Stimulated activated CD8-positive, alpha-beta memory T cell treated with anti-CD3 and anti-CD28 coated beads, Interleukin-4, amount 100 ng/mL, for 24 hours (primary cell): Measurements from ENCODE around the gene NFASC.

Experiments used
- DNase-seq: peaks from one replicate; pipeline ENCODE4 v3.0.0-alpha.2; 2020; ENCODE audit warnings: low read depth

Gene NFASC

DNA sequence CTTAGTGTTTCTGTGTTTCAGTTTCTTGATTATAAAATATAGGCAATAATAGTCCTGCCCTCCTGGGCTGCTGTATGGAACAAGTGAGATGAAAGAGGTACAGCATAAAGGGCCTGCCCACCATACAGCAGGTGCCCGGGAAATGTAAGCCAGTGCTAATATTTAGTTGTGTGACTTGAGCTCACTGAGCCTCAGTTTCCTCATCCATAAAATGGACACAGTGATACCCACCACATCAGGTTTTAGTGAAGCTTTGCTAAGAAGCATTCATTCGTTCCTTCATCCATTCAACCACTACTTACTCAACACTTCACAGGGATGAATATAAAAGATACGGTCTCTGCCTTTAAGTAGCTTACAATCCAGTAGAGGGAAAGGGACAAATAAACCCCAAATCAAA, 192.2 kb downstream of the NFASC start:
- DNase-seq, result no peak

DNA sequence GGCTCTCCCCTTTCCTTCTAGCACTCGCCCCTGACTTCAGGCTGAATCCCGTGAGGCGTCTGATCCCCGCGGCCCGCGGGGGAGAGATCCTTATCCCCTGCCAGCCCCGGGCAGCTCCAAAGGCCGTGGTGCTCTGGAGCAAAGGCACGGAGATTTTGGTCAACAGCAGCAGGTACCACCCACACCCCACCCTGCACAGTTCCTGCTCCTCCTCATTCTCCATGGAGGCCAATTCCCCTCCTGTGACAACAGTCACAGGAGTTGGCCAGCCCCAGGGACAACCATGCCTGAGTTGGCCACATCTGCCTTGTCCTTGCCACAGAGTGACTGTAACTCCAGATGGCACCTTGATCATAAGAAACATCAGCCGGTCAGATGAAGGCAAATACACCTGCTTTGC, 193.6 kb downstream of the NFASC start:
- DNase-seq, result no peak

DNA sequence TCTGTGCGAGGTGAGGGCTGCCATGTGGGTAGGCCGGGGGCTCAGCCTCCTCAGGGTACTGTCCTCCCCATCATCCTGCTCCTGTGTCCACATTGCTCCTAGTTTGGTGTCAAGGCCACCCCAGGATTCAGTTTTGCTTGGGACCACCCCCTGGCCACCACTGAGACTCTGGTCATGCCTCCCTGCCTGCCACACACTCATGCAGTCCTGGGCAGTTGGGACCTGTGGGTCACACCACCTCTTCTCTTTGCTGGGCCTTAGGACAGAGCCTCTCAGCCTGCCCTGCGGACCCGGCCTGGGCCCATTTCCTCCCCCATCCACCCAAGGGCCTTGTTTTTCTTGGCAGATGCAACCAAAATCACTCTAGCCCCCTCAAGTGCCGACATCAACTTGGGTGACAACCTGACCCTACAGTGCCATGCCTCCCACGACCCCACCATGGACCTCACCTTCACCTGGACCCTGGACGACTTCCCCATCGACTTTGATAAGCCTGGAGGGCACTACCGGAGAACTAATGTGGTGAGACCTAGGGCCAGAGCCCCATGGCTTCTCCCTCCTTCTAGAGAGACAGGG, 194.2 kb downstream of the NFASC start:
- no peak for DNase-seq

DNA sequence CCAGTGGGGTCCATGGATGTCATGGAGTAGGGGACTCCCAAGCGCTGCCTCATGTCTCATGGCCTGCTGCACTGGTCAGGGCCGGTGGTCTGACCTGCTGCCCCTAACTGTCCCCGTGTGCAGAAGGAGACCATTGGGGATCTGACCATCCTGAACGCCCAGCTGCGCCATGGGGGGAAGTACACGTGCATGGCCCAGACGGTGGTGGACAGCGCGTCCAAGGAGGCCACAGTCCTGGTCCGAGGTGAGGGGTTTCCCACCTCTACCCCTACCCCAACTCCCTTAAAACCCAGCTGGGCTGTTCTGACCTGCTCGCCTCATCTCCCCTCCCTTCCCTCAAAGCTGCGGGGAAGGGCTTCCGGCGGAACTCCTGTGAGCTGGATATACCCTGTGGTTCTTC, 195.0 kb downstream of the NFASC start:
- DNase-seq, result no peak

DNA sequence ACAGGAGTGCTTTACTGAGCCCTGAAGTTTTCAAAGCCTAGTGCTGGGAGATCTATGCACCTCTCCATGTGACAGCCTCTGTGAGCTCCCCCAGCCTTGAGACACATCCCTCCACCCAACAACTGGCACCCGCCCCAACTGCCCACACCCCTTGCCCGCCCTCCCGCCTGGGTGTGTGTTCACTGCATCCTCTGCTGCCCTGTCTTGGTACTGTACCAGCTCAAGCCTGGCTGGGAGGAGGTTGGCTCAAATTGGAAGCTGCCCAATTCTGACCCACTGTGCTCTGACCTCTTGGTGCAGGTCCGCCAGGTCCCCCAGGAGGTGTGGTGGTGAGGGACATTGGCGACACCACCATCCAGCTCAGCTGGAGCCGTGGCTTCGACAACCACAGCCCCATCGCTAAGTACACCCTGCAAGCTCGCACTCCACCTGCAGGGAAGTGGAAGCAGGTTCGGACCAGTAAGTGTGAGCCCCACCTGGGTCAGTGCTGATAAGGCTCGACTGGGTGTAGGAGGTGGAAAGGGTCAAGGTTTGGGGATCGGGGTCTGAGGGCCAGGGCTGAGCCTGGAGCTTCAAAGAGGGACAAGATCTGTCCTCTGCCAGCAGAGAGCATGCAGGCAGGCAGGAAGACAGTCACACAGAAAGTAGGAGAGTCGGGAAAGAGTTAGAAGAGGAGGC, 195.6 kb downstream of the NFASC start:
- DNase-seq, result no peak

DNA sequence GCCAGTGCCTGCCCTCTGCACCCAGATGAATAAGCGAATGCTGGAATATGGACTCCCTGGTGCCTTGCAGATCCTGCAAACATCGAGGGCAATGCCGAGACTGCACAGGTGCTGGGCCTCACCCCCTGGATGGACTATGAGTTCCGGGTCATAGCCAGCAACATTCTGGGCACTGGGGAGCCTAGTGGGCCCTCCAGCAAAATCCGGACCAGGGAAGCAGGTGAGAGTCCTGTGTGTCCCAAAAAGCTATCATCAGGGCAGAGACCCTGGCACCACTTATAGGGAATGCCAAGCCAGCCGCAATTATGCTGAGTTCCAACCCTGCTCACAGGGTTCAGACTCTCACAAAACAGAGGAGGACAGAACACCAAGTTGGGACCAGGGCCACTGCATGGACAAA, 196.4 kb downstream of the NFASC start:
- no peak for DNase-seq

DNA sequence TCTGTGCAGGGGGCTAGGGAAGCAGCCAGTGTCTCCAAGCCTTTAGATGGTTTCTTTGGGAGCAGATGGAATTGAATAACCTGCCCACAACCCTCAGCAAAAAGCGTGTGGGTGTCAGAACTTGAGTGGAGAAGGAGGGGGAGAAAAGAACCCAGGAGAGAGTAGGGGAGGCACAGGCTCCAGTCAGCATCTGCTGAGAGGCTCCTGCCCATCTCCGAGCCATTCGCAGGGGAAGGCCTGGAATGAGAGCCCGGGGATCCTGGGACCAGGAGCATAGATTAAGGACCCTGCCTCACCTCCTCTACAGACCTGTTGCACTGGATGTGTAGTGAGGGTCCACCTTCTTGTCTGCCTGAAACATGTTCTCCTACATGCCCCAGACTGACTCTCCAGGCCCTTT, 197.3 kb downstream of the NFASC start:
- no peak for DNase-seq

DNA sequence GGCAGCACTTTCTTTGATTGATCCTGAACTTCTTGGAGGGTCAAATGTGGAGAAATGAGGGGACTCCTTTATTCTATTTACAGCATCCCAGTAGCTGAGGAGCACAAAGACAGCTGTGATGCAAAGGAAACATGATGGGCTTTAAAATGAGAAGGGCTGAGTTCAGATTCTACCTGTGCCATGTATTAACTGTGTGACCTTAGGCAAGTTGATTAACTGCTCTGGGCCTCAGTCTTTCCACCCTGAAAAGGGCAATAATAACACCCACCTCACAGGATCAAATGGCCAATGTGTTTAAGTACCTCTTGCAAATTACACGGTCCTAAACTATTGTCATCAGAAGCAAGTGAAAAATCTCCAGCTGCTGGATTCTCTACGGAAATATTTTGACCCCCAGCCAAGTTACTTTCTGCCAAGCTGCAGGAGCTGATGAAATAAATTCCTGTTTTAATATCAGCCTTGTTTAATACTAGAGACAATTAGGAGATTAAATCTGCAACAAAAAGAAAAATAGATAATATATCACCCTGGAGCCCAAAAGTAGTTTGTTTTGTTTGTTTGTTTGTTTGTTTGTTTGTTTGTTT, 197.9 kb downstream of the NFASC start:
- no peak for DNase-seq

DNA sequence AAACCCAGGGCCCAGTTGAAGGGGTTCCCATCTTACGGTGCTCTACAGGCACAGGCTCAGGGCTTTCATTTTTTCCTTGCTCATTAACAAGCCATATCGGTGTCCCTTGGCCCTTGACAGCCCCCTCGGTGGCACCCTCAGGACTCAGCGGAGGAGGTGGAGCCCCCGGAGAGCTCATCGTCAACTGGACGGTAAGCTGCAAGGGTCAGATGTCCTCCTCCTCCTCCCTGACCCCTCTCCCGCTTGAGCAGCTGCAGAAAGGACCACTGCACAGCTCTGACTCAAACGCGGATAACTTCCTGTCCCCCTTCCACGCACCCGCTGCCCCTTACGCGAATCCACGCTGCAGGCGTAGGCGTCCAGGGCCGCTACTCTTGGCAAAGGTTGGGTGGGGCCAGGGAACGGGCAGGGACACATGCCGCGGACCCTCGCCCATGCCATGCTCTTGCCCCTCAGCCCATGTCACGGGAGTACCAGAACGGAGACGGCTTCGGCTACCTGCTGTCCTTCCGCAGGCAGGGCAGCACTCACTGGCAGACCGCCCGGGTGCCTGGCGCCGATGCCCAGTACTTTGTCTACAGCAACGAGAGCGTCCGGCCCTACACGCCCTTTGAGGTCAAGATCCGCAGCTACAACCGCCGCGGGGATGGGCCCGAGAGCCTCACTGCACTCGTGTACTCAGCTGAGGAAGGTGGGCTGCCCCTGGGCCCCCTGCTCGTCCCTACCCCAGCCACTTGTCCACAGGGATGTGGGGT, 198.9 kb downstream of the NFASC start:
- no peak for DNase-seq

DNA sequence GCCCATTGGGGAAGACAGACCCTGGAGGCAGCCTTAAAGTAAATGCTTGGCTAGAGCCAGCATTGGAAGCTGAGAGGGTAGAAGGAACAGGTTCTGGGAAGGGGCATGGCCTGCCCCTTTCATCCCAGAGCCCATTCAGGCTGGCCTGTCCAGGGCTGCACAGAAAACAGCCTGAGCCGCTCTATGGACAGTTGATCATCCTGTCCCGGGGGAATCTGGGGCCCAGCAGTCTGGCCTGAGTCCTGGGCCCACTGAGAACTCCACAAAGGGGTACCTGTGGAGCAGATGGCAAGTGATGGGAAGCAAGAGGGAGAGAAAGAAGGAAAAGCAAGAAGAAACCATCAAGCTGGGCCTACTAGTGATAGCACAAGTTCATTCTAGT, 200.4 kb downstream of the NFASC start:
- no peak for DNase-seq

DNA sequence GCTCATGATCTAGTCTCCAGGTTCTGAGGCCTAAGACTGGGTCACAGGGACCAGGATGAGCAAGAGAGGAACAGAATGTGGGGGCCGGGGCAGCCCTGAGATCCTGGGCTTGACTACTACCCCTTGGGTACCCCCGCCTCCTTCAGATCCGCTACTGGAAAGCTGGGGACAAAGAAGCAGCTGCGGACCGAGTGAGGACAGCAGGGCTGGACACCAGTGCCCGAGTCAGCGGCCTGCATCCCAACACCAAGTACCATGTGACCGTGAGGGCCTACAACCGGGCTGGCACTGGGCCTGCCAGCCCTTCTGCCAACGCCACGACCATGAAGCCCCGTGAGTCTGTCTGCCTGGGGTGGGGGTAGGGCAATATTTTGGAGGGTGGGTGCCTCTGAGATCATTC, 201.1 kb downstream of the NFASC start:
- DNase-seq, result no peak

DNA sequence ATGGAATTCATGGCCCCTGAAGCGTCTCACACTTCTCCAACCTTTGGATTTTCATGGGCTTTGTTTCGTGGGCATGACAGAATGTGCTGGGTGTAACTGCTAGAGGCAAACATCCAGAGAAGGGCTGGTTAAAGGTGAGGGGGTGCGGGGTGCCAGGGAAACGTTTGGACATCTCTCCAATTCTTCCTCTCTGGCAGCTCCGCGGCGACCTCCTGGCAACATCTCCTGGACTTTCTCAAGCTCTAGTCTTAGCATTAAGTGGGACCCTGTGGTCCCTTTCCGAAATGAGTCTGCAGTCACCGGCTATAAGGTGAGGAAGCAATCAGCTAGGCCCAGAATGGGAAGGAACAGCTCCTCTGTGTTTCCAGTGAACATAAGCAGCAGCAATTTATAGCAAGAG, 201.6 kb downstream of the NFASC start:
- DNase-seq, result no peak
